Astrocyte (in vitro differentiated cells and primary cell): ENCODE data around the gene POT1. TPM values are rescaled to one million over a fixed set of nuclear protein-coding genes. Genes with fewer than 3 reads are reported as not detected.

ENCODE experiments used
- DNase-seq: peaks from one replicate; pipeline ENCODE4 v3.0.0-alpha.2; 2010; ENCODE audit warnings: low read depth
- FAIRE-seq: peaks from 2 replicates; lab custom pipeline; 2011; peaks lifted over from hg19 to GRCh38; lab: Jason Lieb, UNC
- H2AFZ ChIP-seq: 2 replicates; pipeline ENCODE4 v1.6.0; 2012; ENCODE audit warnings: low read depth, low read length, inconsistent platforms
- H3K27ac ChIP-seq: 2 replicates; pipeline ENCODE4 v1.5.1; 2011; ENCODE audit warnings: low read depth, low read length, inconsistent platforms
- H3K27me3 ChIP-seq: 2 replicates; pipeline ENCODE4 v1.6.0; 2011; ENCODE audit warnings: low read length, inconsistent platforms; ENCODE audit not compliant: insufficient read depth
- H3K36me3 ChIP-seq: 2 replicates; pipeline ENCODE4 v1.5.1; 2011; ENCODE audit warnings: low read length, inconsistent platforms; ENCODE audit not compliant: insufficient read depth
- H3K4me1 ChIP-seq: 2 replicates; pipeline ENCODE4 v1.5.1; 2011; ENCODE audit warnings: low read length, inconsistent platforms; ENCODE audit not compliant: insufficient read depth
- H3K4me2 ChIP-seq: 2 replicates; pipeline ENCODE4 v1.6.0; 2012; ENCODE audit warnings: low read length, inconsistent platforms
- H3K4me3 ChIP-seq: 2 replicates; pipeline ENCODE4 v1.5.1; 2011; ENCODE audit warnings: low read depth, mild to moderate bottlenecking, low read length, inconsistent platforms; ENCODE audit not compliant: insufficient read depth
- H3K79me2 ChIP-seq: 2 replicates; pipeline ENCODE4 v1.6.0; 2012; ENCODE audit warnings: mild to moderate bottlenecking, low read length, inconsistent platforms; ENCODE audit not compliant: insufficient read depth
- H3K9ac ChIP-seq: 2 replicates; pipeline ENCODE4 v1.6.0; 2012; ENCODE audit warnings: mild to moderate bottlenecking, low read length, inconsistent platforms
- H3K9me3 ChIP-seq: 2 replicates; pipeline ENCODE4 v1.5.1; 2012; ENCODE audit warnings: low read depth, mild to moderate bottlenecking, low read length, inconsistent platforms; ENCODE audit not compliant: insufficient read depth
- H4K20me1 ChIP-seq: 2 replicates; pipeline ENCODE4 v1.6.0; 2012; ENCODE audit warnings: low read length, inconsistent platforms; ENCODE audit not compliant: insufficient read depth
- H3K27ac Mint-ChIP-seq: one replicate; pipeline ENCODE4 v1.8.0; 2021; ENCODE audit warnings: mild to moderate bottlenecking, mixed read lengths; ENCODE audit not compliant: unreplicated experiment
- H3K27me3 Mint-ChIP-seq: one replicate; pipeline ENCODE4 v1.8.0; 2021; ENCODE audit warnings: low read depth, mixed read lengths; ENCODE audit not compliant: unreplicated experiment
- H3K36me3 Mint-ChIP-seq: one replicate; pipeline ENCODE4 v1.8.0; 2021; ENCODE audit warnings: low read depth, mixed read lengths; ENCODE audit not compliant: unreplicated experiment
- H3K4me1 Mint-ChIP-seq: one replicate; pipeline ENCODE4 v1.8.0; 2021; ENCODE audit warnings: low read depth, mixed read lengths; ENCODE audit not compliant: unreplicated experiment
- H3K4me3 Mint-ChIP-seq: one replicate; pipeline ENCODE4 v1.8.0; 2021; ENCODE audit warnings: mild to moderate bottlenecking, moderate library complexity, mixed read lengths; ENCODE audit not compliant: unreplicated experiment
- H3K9me3 Mint-ChIP-seq: one replicate; pipeline ENCODE4 v1.8.0; 2021; ENCODE audit warnings: mild to moderate bottlenecking, mixed read lengths; ENCODE audit not compliant: unreplicated experiment
- CTCF ChIP-seq: IDR thresholded peaks from 2 replicates; pipeline ENCODE4 v1.5.1; 2011; ENCODE audit warnings: low read depth, mild to moderate bottlenecking, inconsistent platforms, low read length, moderate library complexity; ENCODE audit not compliant: insufficient read depth
- EZH2 ChIP-seq: IDR thresholded peaks from 2 replicates; pipeline ENCODE4 v1.6.1; 2012; ENCODE audit warnings: mild to moderate bottlenecking, low read length, inconsistent platforms; ENCODE audit not compliant: insufficient read depth
- total RNA-seq: library from RNA; stranded (reverse); gene quantifications from 2 replicates; pipeline ENCODE4 v1.2.1, GENCODE V29; 2021

The POT1 gene
- total RNA-seq, 1 donor from 2014 or later: 14.6 TPM

DNA sequence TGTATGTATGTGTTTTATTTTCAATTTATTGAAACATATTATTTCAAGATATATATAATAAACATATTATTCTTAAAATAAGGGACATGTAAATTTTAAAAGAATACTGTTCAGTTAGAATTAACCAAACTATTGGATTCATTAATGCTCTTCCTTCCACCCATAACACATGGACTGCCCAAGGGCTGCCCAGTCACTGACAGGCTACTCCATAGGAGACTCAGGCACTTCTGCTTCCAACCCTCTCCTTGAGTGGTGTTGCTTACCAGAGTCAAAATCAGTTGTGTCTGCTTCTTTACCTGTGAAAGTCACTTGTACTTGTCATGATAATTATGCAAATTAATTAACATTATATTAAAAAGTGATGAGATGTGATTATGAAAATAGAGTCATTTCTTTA is 154.2 kb downstream of the POT1 start:
- H3K27ac Mint-ChIP-seq: no peak overlapping the region
- Histone ChIP-seq H2AFZ (no peak overlapping the region), H3K27me3 (no peaks in the 10 kb centered on the region), H3K79me2 (no peaks in the 10 kb centered on the region), H3K9me3 (no peaks in the 10 kb centered on the region), H4K20me1 (no peaks in the 10 kb centered on the region), H3K9ac (no peak overlapping the region), H3K4me1 (no peaks in the 10 kb centered on the region), H3K36me3 (no peaks in the 10 kb centered on the region), H3K27ac (no peak overlapping the region), H3K4me2 (no peak overlapping the region), H3K4me3 (no peak overlapping the region)
- H3K27me3 Mint-ChIP-seq: no peaks in the 10 kb centered on the region
- FAIRE-seq (no peak), DNase-seq (no peak)
- H3K36me3 Mint-ChIP-seq: no peaks in the 10 kb centered on the region
- no peaks in the 10 kb centered on the region for H3K4me1 Mint-ChIP-seq
- TF ChIP-seq EZH2 (no peak), CTCF (no peak)
- H3K9me3 Mint-ChIP-seq: no peaks in the 10 kb centered on the region
- no peak overlapping the region for H3K4me3 Mint-ChIP-seq

GRCh38 chr7:124773938-124774337 is 155.7 kb downstream of the POT1 start:
- H3K79me2 ChIP-seq: no peaks in the 10 kb centered on the region
- no peak overlapping the region for H3K9ac ChIP-seq
- no peak overlapping the region for H2AFZ ChIP-seq
- no peaks in the 10 kb centered on the region for H3K9me3 ChIP-seq
- TF ChIP-seq EZH2 (no peak), CTCF (no peak)
- FAIRE-seq: no peak
- Mint-ChIP-seq H3K27ac (no peak overlapping the region), H3K27me3 (no peaks in the 10 kb centered on the region), H3K4me1 (no peaks in the 10 kb centered on the region), H3K9me3 (no peaks in the 10 kb centered on the region), H3K4me3 (no peak overlapping the region), H3K36me3 (no peaks in the 10 kb centered on the region)
- H3K4me1 ChIP-seq: no peaks in the 10 kb centered on the region
- H3K27ac ChIP-seq: no peak overlapping the region
- no peaks in the 10 kb centered on the region for H3K36me3 ChIP-seq
- H4K20me1 ChIP-seq: no peaks in the 10 kb centered on the region
- no peak for DNase-seq
- no peaks in the 10 kb centered on the region for H3K27me3 ChIP-seq
- no peak overlapping the region for H3K4me2 ChIP-seq
- no peak overlapping the region for H3K4me3 ChIP-seq

DNA sequence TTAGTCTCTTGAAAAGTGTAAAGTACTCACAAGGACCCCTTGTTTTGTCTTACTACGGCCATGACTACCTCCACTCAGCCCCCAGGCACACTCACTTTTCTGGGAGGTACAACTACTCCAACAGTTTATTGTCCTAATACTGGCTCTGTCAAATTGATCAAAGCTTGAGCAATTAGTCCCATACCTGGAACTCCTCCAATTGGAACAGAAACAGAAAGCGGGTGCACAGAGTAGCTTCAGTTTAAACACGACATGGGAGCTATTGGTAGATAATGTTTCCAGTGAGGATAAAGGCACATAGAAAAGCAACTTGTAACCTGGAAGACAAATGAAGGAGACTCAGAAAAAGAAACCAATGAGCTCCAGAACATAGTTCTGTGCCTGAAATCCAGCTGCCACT is 156.3 kb downstream of the POT1 start:
- no peaks in the 10 kb centered on the region for H3K9me3 ChIP-seq
- H3K36me3 ChIP-seq: no peaks in the 10 kb centered on the region
- Mint-ChIP-seq H3K27ac (no peak overlapping the region), H3K4me1 (no peaks in the 10 kb centered on the region), H3K27me3 (no peaks in the 10 kb centered on the region), H3K4me3 (no peak overlapping the region), H3K36me3 (no peaks in the 10 kb centered on the region), H3K9me3 (no peaks in the 10 kb centered on the region)
- TF ChIP-seq EZH2: no peak
- no peak for TF ChIP-seq CTCF
- no peak overlapping the region for H3K27ac ChIP-seq
- H3K79me2 ChIP-seq: no peaks in the 10 kb centered on the region
- H3K27me3 ChIP-seq: no peaks in the 10 kb centered on the region
- no peak overlapping the region for H2AFZ ChIP-seq
- H3K4me3 ChIP-seq: no peak overlapping the region
- H3K9ac ChIP-seq: no peak overlapping the region
- H3K4me1 ChIP-seq: no peaks in the 10 kb centered on the region
- DNase-seq: no peak
- H4K20me1 ChIP-seq: no peaks in the 10 kb centered on the region
- no peak for FAIRE-seq
- H3K4me2 ChIP-seq: no peak overlapping the region

Other genes with a start within 250 kb of the POT1 start
- gene GPR37, start 164.0 kb downstream of the POT1 start, total RNA-seq: 9.0 and 9.8 TPM in 2 replicates